Endometrial microvascular endothelial cells (primary cell): ENCODE data around the gene GNB3. TPM values are rescaled to one million over a fixed set of nuclear protein-coding genes. Genes with fewer than 3 reads are reported as not detected.

Experiments
- in situ Hi-C: cut with HindIII; loops from 2 replicates; pipeline ENCODE4 v1.10.0; 2017; ENCODE audit warnings: low sequenced_read_pairs, low pct_unique_long_range_greater_than_20kb; ENCODE audit errors: inconsistent ontology term
- total RNA-seq: library from RNA; depleted of rRNA; stranded (reverse); fragments of >200 nt; gene quantifications from one replicate; pipeline ENCODE4 v1.2.3, GENCODE V29; 2015; ENCODE audit errors: inconsistent ontology term

GNB3 gene
- total RNA-seq, 1 donor from 2014 or later, result 0.74 TPM

- in situ Hi-C loops, result no loop called here
Measured at GRCh38 chr12:6833189-6833890, 7.4 kb upstream of the GNB3 start.

- in situ Hi-C loops, result no loop called here
Measured at GRCh38 chr12:6834254-6834653, 6.5 kb upstream of the GNB3 start.

- in situ Hi-C loops, result no loop called here
Measured at GRCh38 chr12:6834873-6835272, 5.9 kb upstream of the GNB3 start.

- in situ Hi-C loops, result no loop called here
Measured at GRCh38 chr12:6836851-6837250, 3.9 kb upstream of the GNB3 start.

- in situ Hi-C loops, result no loop called here
Measured at GRCh38 chr12:6837370-6838060, 3.2 kb upstream of the GNB3 start.

- in situ Hi-C loops, result no loop called here
Measured at GRCh38 chr12:6838854-6839253, 1.9 kb upstream of the GNB3 start.

GRCh38 chr12:6839482-6840201 is 1.1 kb upstream of the GNB3 start:
- in situ Hi-C loops, result no loop called here

- in situ Hi-C loops, result no loop called here
Measured at GRCh38 chr12:6840330-6840729, 395 bp upstream of the GNB3 start.

- in situ Hi-C loops, result no loop called here
Measured at GRCh38 chr12:6842075-6842474, 1.4 kb downstream of the GNB3 start.

- in situ Hi-C loops, result no loop called here
Measured at GRCh38 chr12:6843118-6843902, 2.6 kb downstream of the GNB3 start.

GRCh38 chr12:6845395-6845794 is 4.7 kb downstream of the GNB3 start:
- in situ Hi-C loops, result no loop called here

GRCh38 chr12:6846316-6846869 is 5.7 kb downstream of the GNB3 start:
- in situ Hi-C loops, result no loop called here

GRCh38 chr12:6847676-6848075 is 7.0 kb downstream of the GNB3 start:
- in situ Hi-C loops, result no loop called here

- in situ Hi-C loops, result no loop called here
Measured at GRCh38 chr12:6849427-6849826, 8.7 kb downstream of the GNB3 start.

- in situ Hi-C loops, result no loop called here
Measured at GRCh38 chr12:6849976-6850560, 9.3 kb downstream of the GNB3 start.

- in situ Hi-C loops, result no loop called here
Measured at GRCh38 chr12:6850796-6851152, 10.0 kb downstream of the GNB3 start.

GRCh38 chr12:6851153-6851920 is 10.6 kb downstream of the GNB3 start, which contains the start of gene CDCA3:
Gene CDCA3 (minus strand): TSS chr12:6851286. CDS start chr12:6850952, 334 bp downstream.
- in situ Hi-C loops, result no loop called here
